Stimulated activated naive CD8-positive, alpha-beta T cell treated with anti-CD3 and anti-CD28 coated beads, Interleukin-15, amount 100 ng/mL, for 72 hours (primary cell): Measurements from ENCODE around the gene DNAH9.

Experiments used
- ATAC-seq: fragments of 150-1000 bp; cut with Tn5 transposase; 2 replicates; pipeline ENCODE4 v1.10.0; 2021; ENCODE audit warnings: mild to moderate bottlenecking, moderate library complexity
- DNase-seq, 2 donors: peaks; one replicate each; pipeline ENCODE4 v3.0.0; 2021 to 2022
- H3K27ac Mint-ChIP-seq, 2 donors: one replicate each; pipeline ENCODE4 v1.8.0; 2022; ENCODE audit warnings: mild to moderate bottlenecking in 2 of 2, mixed read lengths in 2 of 2, moderate library complexity in 2 of 2
- H3K27me3 Mint-ChIP-seq: one replicate; pipeline ENCODE4 v1.8.0; 2022; ENCODE audit warnings: mixed read lengths
- H3K4me1 Mint-ChIP-seq: one replicate; pipeline ENCODE4 v1.8.0; 2022; ENCODE audit warnings: mild to moderate bottlenecking, mixed read lengths
- H3K4me3 Mint-ChIP-seq, 2 donors: one replicate each; pipeline ENCODE4 v1.8.0; 2022; ENCODE audit warnings: mild to moderate bottlenecking in 2 of 2, mixed read lengths in 2 of 2, moderate library complexity in 1 of 2
- H3K9me3 Mint-ChIP-seq, 2 donors: one replicate each; pipeline ENCODE4 v1.8.0; 2022; ENCODE audit warnings: mixed read lengths in 2 of 2

DNAH9 gene

GRCh38 chr17:11855306-11855705 lies 257.0 kb downstream of the DNAH9 start:
- ATAC-seq, result no peak
- H3K27me3 Mint-ChIP-seq, result peaks cover 6% of the 10 kb centered on the region
- DNase-seq, result no peak
- H3K9me3 Mint-ChIP-seq, result peaks cover 9 to 23% of the 10 kb centered on the region in 2 donors
- H3K4me1 Mint-ChIP-seq, result no peaks in the 10 kb centered on the region
- H3K4me3 Mint-ChIP-seq, result no peak overlapping the region
- H3K27ac Mint-ChIP-seq, result no peak overlapping the region

- DNase-seq, result no peak
- Mint-ChIP-seq H3K4me1 (no peaks in the 10 kb centered on the region), H3K27me3 (no peaks in the 10 kb centered on the region), H3K4me3 (no peak overlapping the region), H3K9me3 (peaks cover 5 to 17% of the 10 kb centered on the region in 2 donors), H3K27ac (no peak overlapping the region)
- ATAC-seq, result no peak
Observed at GRCh38 chr17:11857006-11857405, 258.7 kb downstream of the DNAH9 start.

DNA sequence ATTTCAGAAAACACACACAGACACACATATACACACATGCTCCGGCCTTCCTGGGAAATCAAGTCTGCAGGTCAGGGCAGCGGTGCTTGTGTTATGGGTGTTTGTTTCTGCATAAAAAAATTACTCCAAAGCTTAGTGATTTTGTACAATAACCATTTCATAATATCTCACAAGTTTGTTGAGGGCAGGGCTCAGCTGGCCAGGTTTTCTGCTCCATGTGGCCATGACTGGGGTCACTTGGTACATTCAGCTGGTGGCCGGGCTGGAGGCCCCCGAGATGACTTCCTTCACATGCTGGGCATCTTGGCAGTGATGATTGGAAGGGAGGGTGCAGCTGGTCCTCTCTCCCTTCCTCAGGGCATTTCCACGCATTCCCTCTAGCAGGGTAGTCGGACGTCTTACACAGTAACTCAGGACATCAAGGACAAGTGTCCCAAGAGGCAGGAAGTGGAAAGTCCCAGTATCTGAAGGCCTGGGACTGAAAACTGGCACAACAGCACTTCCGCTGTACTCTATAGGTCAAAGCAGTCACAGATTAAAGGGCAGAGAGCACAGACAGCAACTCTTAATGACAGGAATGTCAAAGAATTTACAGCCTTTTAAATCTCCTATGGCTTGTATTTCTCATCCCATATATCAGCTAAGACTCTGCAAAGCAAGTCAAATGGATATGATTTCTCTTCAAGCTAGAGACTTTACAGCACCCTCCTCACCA lies 271.6 kb downstream of the DNAH9 start:
- Mint-ChIP-seq H3K27me3 (peaks cover 10% of the 10 kb centered on the region), H3K4me3 (no peak overlapping the region), H3K9me3 (peaks cover 5 to 25% of the 10 kb centered on the region in 2 donors), H3K27ac (no peak overlapping the region), H3K4me1 (no peaks in the 10 kb centered on the region)
- ATAC-seq (no peak), DNase-seq (no peak)

DNA sequence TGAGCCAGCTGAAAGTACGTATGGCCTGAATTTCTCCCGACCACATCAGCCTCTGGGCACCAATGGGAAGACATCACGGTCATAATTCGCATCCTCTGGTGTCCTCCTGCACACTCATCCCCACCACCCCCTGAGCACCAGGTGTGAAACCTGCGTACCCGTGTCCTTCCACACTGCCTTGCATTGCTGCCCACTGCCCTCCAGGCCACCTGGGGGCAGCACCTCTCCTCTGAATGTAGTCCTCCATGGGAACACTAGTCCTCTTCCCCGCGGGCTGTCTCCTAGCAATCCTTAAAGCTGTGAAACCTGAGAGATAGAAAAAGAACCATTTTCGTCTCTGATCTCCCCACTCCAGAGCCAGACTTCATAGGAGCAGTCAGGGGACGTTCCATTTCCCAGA lies 273.5 kb downstream of the DNAH9 start:
- H3K9me3 Mint-ChIP-seq, result peaks cover 5 to 25% of the 10 kb centered on the region in 2 donors
- ATAC-seq, result no peak

GRCh38 chr17:11874756-11875155 lies 276.5 kb downstream of the DNAH9 start:
- no peaks in the 10 kb centered on the region for H3K27me3 Mint-ChIP-seq
- no peaks in the 10 kb centered on the region for H3K4me1 Mint-ChIP-seq
- H3K4me3 Mint-ChIP-seq, result no peak overlapping the region
- H3K9me3 Mint-ChIP-seq, result peaks cover 0 to 5% of the 10 kb centered on the region in 2 donors
- DNase-seq (no peak), ATAC-seq (no peak)
- no peak overlapping the region for H3K27ac Mint-ChIP-seq

More for the DNA sequence above, 273.5 kb downstream of the DNAH9 start:
- Mint-ChIP-seq H3K27me3 (peaks cover 10% of the 10 kb centered on the region), H3K27ac (no peak overlapping the region), H3K4me1 (no peaks in the 10 kb centered on the region), H3K4me3 (no peak overlapping the region)
- DNase-seq, result no peak

- Mint-ChIP-seq H3K4me1 (no peaks in the 10 kb centered on the region), H3K9me3 (no peaks in the 10 kb centered on the region), H3K27ac (no peak overlapping the region), H3K27me3 (no peaks in the 10 kb centered on the region), H3K4me3 (no peak overlapping the region)
- ATAC-seq (no peak), DNase-seq (no peak)
Observed at GRCh38 chr17:11880714-11881113, 282.4 kb downstream of the DNAH9 start.

DNA sequence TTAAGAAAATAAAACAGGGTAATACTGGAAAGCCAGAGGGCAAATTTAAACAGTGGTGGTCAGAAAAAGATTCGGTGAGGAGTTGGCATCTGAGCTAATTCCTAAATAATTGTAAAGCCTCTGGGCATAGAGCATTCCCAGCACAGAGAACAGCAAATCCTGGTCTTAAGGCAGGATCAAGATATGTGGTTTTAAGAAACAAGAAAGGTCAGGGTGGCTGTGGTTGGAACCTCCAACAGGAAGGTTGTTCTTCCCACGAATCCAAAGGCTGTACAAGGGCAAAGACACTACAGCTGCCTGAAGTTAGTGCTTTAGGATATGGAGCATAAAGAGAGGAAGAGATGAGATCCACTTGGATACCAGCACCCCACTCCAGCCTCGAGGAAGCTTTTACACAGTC lies 284.4 kb downstream of the DNAH9 start:
- no peak overlapping the region for H3K27ac Mint-ChIP-seq
- ATAC-seq (no peak), DNase-seq (no peak)
- no peaks in the 10 kb centered on the region for H3K27me3 Mint-ChIP-seq
- H3K4me1 Mint-ChIP-seq, result no peaks in the 10 kb centered on the region
- H3K9me3 Mint-ChIP-seq, result no peaks in the 10 kb centered on the region
- H3K4me3 Mint-ChIP-seq, result no peak overlapping the region

- Mint-ChIP-seq H3K27ac (no peak overlapping the region), H3K4me1 (no peaks in the 10 kb centered on the region)
Observed at GRCh38 chr17:11885051-11885450, 286.8 kb downstream of the DNAH9 start.

GRCh38 chr17:11889266-11889665 lies 291.0 kb downstream of the DNAH9 start:
- H3K27ac Mint-ChIP-seq, result no peak overlapping the region
- peaks cover 5 to 7% of the 10 kb centered on the region in 2 donors for H3K9me3 Mint-ChIP-seq
- ATAC-seq (no peak), DNase-seq (no peak)
- no peak overlapping the region for H3K4me3 Mint-ChIP-seq
- no peaks in the 10 kb centered on the region for H3K4me1 Mint-ChIP-seq
- H3K27me3 Mint-ChIP-seq, result no peaks in the 10 kb centered on the region

More at GRCh38 chr17:11885051-11885450, 286.8 kb downstream of the DNAH9 start:
- ATAC-seq (no peak), DNase-seq (no peak)
- no peaks in the 10 kb centered on the region for H3K9me3 Mint-ChIP-seq
- no peak overlapping the region for H3K4me3 Mint-ChIP-seq
- H3K27me3 Mint-ChIP-seq, result no peaks in the 10 kb centered on the region

- H3K27me3 Mint-ChIP-seq, result no peaks in the 10 kb centered on the region
- H3K27ac Mint-ChIP-seq, result no peak overlapping the region
- no peaks in the 10 kb centered on the region for H3K4me1 Mint-ChIP-seq
- DNase-seq (no peak), ATAC-seq (no peak)
- H3K4me3 Mint-ChIP-seq, result no peak overlapping the region
- H3K9me3 Mint-ChIP-seq, result peaks cover 5 to 7% of the 10 kb centered on the region in 2 donors
Observed at GRCh38 chr17:11893862-11894261, 295.6 kb downstream of the DNAH9 start.

DNA sequence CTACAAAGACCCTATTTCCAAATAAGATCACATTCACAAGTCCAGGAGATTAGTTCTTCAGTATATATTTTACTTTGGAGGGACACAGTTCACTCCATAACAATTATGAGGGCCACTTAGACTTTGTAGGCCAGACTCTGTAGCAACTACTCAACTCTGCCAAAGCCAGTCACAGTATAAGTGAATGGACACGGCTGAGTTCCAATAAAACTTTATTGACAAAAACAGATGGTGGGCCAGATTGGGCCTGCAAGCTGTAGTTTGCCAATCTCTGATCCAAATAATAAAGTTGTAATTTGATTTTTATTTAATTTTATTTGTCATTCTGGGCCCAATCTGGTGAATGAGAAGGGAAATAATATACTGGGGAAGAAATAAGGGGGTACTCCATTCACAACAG lies 297.9 kb downstream of the DNAH9 start:
- Mint-ChIP-seq H3K27ac (no peak overlapping the region), H3K9me3 (peaks cover 5 to 7% of the 10 kb centered on the region in 2 donors), H3K27me3 (peaks cover 12% of the 10 kb centered on the region), H3K4me3 (no peak overlapping the region), H3K4me1 (no peaks in the 10 kb centered on the region)
- no peak for DNase-seq
- ATAC-seq, result no peak

GRCh38 chr17:11898526-11899235 lies 300.4 kb downstream of the DNAH9 start:
- H3K27me3 Mint-ChIP-seq, result peaks cover 12% of the 10 kb centered on the region
- no peak for DNase-seq
- no peak for ATAC-seq
- H3K9me3 Mint-ChIP-seq, result peaks cover 0 to under 1% of the 10 kb centered on the region in 2 donors
- H3K4me3 Mint-ChIP-seq, result no peak overlapping the region
- H3K4me1 Mint-ChIP-seq, result no peaks in the 10 kb centered on the region
- H3K27ac Mint-ChIP-seq, result no peak overlapping the region

DNA sequence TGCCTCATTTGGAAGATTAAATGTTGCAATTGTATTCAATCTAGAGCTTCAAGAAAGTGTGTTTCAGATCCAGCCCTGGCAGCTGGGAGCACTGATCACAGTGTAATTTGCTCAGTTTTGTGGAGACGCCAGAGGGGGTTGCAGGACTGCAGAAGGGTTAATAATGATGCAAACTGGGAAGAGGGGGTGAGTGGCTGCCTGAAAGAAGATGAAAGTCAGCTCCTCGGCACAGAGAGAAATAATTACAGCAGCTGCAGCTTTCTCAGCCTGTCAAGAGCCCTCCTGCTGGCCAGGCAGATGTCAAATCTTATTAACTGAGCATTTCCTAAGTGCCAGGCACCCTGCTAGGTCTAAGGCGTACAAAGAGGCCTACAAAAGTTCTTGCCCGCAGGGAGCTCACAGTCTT lies 301.3 kb downstream of the DNAH9 start:
- Mint-ChIP-seq H3K27ac (no peak overlapping the region), H3K9me3 (peaks cover 0 to 5% of the 10 kb centered on the region in 2 donors), H3K4me3 (no peak overlapping the region), H3K4me1 (no peaks in the 10 kb centered on the region), H3K27me3 (peaks cover 12% of the 10 kb centered on the region)
- DNase-seq (no peak), ATAC-seq (no peak)

DNA sequence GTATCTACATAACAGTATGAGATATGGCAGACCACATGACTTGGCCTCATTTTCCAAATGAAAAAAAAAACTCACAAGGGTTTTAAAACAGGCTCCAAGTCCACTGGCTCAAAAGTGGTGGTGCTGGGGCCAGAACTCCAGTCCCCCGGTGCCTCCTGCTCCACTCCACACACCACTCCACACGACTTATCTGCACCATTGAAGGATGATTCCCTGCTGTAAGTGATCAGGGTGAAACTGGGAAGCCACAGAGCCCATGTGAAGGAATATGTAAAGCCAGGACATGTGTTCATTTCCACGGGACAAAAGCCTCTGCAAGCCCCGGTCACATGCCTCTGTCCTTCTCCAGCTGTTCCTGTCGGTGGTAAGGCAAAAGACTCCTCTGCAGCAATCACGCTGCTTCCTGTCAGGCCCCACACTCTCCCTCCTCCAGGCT lies 301.8 kb downstream of the DNAH9 start:
- peaks cover 0 to 5% of the 10 kb centered on the region in 2 donors for H3K9me3 Mint-ChIP-seq
- H3K4me1 Mint-ChIP-seq, result no peaks in the 10 kb centered on the region
- no peak overlapping the region for H3K4me3 Mint-ChIP-seq
- H3K27me3 Mint-ChIP-seq, result peaks cover 12% of the 10 kb centered on the region
- DNase-seq (no peak), ATAC-seq (no peak)
- H3K27ac Mint-ChIP-seq, result no peak overlapping the region

GRCh38 chr17:11900655-11901054 lies 302.4 kb downstream of the DNAH9 start:
- Mint-ChIP-seq H3K27me3 (peaks cover 12% of the 10 kb centered on the region), H3K9me3 (peaks cover 0 to 5% of the 10 kb centered on the region in 2 donors), H3K27ac (no peak overlapping the region), H3K4me1 (no peaks in the 10 kb centered on the region), H3K4me3 (no peak overlapping the region)
- DNase-seq, result no peak
- ATAC-seq, result no peak

- ATAC-seq, result no peak
- H3K4me3 Mint-ChIP-seq, result no peak overlapping the region
- peaks cover 12% of the 10 kb centered on the region for H3K27me3 Mint-ChIP-seq
- DNase-seq, result no peak
- peaks cover 0 to 5% of the 10 kb centered on the region in 2 donors for H3K9me3 Mint-ChIP-seq
- no peaks in the 10 kb centered on the region for H3K4me1 Mint-ChIP-seq
- no peak overlapping the region for H3K27ac Mint-ChIP-seq
Observed at GRCh38 chr17:11901931-11902330, 303.7 kb downstream of the DNAH9 start.
